ENCODE measurements around the gene MED12L.

The MED12L gene

GRCh38 chr3:151213151-151213550 lies 127.7 kb downstream of the MED12L start:
- no peaks in the 10 kb centered on the region for H3K9me3 ChIP-seq (ENCODE audit: insufficient read depth, low read depth, low read length)
- H3K36me3 ChIP-seq (ENCODE audit: insufficient read depth, low read length) = peaks cover 5% of the 10 kb centered on the region; the same call in 1 of the 2 replicates
- no peak overlapping the region for H3K9ac ChIP-seq (ENCODE audit: low read depth, low read length, poor library complexity, severe bottlenecking)
- no peaks in the 10 kb centered on the region for H3F3A ChIP-seq (ENCODE audit: low read depth)
- H3K79me2 ChIP-seq (ENCODE audit: insufficient read depth, low read length) = no peaks in the 10 kb centered on the region
- no peak overlapping the region for H3K4me3 ChIP-seq (ENCODE audit: low read length, poor library complexity, severe bottlenecking)
- no peaks in the 10 kb centered on the region for H4K20me1 ChIP-seq (ENCODE audit: insufficient read depth, low read length, poor library complexity, severe bottlenecking)
- H3K4me1 ChIP-seq (ENCODE audit: insufficient read depth, low read length, poor library complexity, severe bottlenecking) = peaks cover 7% of the 10 kb centered on the region
- no peaks in the 10 kb centered on the region for H3K9me2 ChIP-seq (replicated peaks; ENCODE audit: low read depth, low read length)
- H3K27me3 ChIP-seq (ENCODE audit: insufficient read depth, low read length, poor library complexity, severe bottlenecking) = no peaks in the 10 kb centered on the region
- no peak overlapping the region for H2AFZ ChIP-seq (ENCODE audit: low read length)
- TF ChIP-seq EZH2phosphoT487 (IDR thresholded peaks at IDR 0.05; ENCODE audit: borderline replicate concordance) (no peak), CTCF (conservative IDR thresholded peaks at IDR 0.05; ENCODE audit: low read length) (no peak)
- no peak overlapping the region for H3K4me2 ChIP-seq (ENCODE audit: low read depth, low read length, poor library complexity, severe bottlenecking)

GRCh38 chr3:151213881-151214280 lies 128.4 kb downstream of the MED12L start:
- Histone ChIP-seq H3K36me3 (ENCODE audit: insufficient read depth, low read length) (peaks cover 5% of the 10 kb centered on the region; the same call in 1 of the 2 replicates), H3K27me3 (ENCODE audit: insufficient read depth, low read length, poor library complexity, severe bottlenecking) (no peaks in the 10 kb centered on the region), H3K79me2 (ENCODE audit: insufficient read depth, low read length) (no peaks in the 10 kb centered on the region), H3K9me3 (ENCODE audit: insufficient read depth, low read depth, low read length) (no peaks in the 10 kb centered on the region), H2AFZ (ENCODE audit: low read length) (no peak overlapping the region), H3F3A (ENCODE audit: low read depth) (no peaks in the 10 kb centered on the region), H3K4me2 (ENCODE audit: low read depth, low read length, poor library complexity, severe bottlenecking) (no peak overlapping the region), H3K4me3 (ENCODE audit: low read length, poor library complexity, severe bottlenecking) (no peak overlapping the region), H4K20me1 (ENCODE audit: insufficient read depth, low read length, poor library complexity, severe bottlenecking) (no peaks in the 10 kb centered on the region), H3K9me2 (replicated peaks; ENCODE audit: low read depth, low read length) (no peaks in the 10 kb centered on the region), H3K9ac (ENCODE audit: low read depth, low read length, poor library complexity, severe bottlenecking) (no peak overlapping the region), H3K4me1 (ENCODE audit: insufficient read depth, low read length, poor library complexity, severe bottlenecking) (peaks cover 7% of the 10 kb centered on the region)
- TF ChIP-seq EZH2phosphoT487 (IDR thresholded peaks at IDR 0.05; ENCODE audit: borderline replicate concordance) (no peak), CTCF (conservative IDR thresholded peaks at IDR 0.05; ENCODE audit: low read length) (no peak)

GRCh38 chr3:151214459-151214858 lies 129.0 kb downstream of the MED12L start:
- TF ChIP-seq EZH2phosphoT487 (IDR thresholded peaks at IDR 0.05; ENCODE audit: borderline replicate concordance) = no peak
- TF ChIP-seq CTCF (conservative IDR thresholded peaks at IDR 0.05; ENCODE audit: low read length) = no peak
- Histone ChIP-seq H3K36me3 (ENCODE audit: insufficient read depth, low read length) (peaks cover 5% of the 10 kb centered on the region; the same call in 1 of the 2 replicates), H3K9me2 (replicated peaks; ENCODE audit: low read depth, low read length) (no peaks in the 10 kb centered on the region), H3K4me1 (ENCODE audit: insufficient read depth, low read length, poor library complexity, severe bottlenecking) (peaks cover 7% of the 10 kb centered on the region), H3K9ac (ENCODE audit: low read depth, low read length, poor library complexity, severe bottlenecking) (no peak overlapping the region), H3K79me2 (ENCODE audit: insufficient read depth, low read length) (no peaks in the 10 kb centered on the region), H3K27me3 (ENCODE audit: insufficient read depth, low read length, poor library complexity, severe bottlenecking) (no peaks in the 10 kb centered on the region), H3K4me2 (ENCODE audit: low read depth, low read length, poor library complexity, severe bottlenecking) (no peak overlapping the region), H3K4me3 (ENCODE audit: low read length, poor library complexity, severe bottlenecking) (no peak overlapping the region), H3F3A (ENCODE audit: low read depth) (no peaks in the 10 kb centered on the region), H3K9me3 (ENCODE audit: insufficient read depth, low read depth, low read length) (no peaks in the 10 kb centered on the region), H2AFZ (ENCODE audit: low read length) (no peak overlapping the region), H4K20me1 (ENCODE audit: insufficient read depth, low read length, poor library complexity, severe bottlenecking) (no peaks in the 10 kb centered on the region)

Data from Loucy (cell line).